HG02885 (cell line): ENCODE measurements around the gene NAA50.

ENCODE experiments used
- ATAC-seq: cut with Tn5 transposase; IDR thresholded peaks from one replicate; pipeline ENCODE4 v1.9.1; 2021; ENCODE audit warnings: mild to moderate bottlenecking; ENCODE audit not compliant: unreplicated experiment, poor library complexity

The NAA50 gene

DNA sequence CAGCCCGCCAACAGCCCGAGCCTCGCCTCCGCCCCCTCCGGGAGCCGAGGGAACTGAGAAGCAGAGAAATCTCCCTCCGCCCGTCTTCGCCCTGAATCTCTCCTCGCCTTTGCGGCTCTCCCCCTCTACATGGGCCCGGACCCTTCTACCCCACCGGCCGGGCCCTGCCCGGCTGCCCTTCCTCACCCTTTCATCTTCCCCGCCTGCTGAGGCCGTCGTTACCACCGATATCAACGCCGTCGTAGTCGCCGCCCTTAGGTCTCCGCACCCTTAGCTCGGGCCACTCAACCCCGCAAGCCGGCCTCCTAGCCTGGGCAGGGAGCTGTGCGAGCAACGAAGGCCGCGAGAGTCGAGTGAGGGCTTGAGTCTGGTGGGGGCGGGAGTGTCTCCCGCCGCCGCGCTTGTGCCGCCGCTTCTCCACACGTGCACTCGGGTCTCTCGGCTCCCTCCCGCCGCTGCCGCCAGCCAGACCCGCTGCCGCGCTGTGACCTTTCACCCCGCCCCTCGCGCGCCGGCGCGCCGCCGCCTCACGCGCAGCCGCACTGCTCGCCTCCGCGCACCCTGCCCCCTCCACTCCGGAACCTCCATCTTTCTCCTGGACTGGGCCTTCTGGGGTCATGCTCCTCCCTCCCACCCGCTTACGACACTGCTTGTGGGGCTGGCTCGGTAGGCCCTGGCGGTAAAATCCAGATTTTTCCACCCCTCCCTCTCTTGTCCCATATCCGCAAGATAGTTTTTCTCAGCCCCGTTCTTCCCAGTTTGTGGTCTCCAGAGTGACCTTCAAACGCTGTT, at the start of gene NAA50:
Gene NAA50 (minus strand): TSS at position 494 of the 792 bp plus-strand sequence. CDS start 300 bp downstream, at position 194.
- ATAC-seq, result peak; percentile 52

DNA sequence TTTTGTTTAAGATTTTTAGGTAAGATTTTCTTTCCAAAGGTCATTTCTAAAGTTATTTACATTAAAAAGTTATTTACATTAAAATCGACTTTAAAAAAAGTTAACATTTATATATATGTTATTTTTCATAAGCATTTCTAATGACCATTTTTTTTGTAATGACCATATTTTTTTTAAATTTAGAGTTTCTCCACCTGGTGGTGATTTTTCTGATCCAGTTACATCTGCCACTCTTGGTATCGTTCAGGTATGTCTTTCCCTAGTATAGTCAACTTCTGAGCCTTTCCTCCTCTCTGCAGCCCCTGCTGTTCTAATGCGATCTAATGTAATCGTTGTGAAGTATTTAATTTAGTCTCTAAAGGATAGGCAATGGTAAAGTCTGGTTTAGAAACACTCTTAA, 49.6 kb upstream of the NAA50 start:
- no peak for ATAC-seq

DNA sequence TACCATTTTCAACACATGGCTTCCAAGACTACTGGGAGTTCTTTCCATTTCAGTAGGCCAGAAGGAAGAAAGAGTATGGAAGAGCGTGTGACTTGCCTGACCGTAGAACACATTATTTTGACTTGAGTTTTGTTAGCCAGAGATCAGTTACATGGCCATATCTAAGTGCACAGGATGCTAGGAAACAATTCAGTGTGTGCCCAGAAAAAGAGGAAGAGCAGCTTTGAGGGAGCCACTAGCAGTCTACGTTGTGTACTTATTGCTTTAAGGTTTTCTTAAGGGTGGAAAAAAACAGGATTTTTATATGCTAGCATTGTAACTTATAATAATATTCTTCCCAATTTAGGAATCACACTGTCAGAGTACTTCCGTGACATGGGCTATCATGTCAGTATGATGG, 48.5 kb upstream of the NAA50 start:
- no peak for ATAC-seq

DNA sequence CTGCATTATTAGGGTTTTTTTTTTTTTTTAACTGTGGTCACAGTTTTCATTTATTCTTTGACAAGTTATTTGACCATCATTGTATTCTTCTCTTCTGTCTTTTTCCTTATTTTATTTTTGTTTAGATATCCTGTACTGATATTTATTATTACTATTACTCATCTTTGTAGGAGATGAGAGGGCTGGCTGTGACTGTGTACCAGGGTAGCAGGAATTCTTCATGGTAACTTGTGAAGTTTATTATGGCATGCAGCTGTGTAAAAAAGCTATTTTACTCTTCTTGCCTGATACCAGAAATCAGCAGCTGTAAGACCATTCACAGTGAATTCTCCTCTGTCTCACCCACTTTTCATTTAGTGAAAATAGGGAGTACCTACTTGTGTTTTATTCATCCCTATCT, 45.3 kb upstream of the NAA50 start:
- no peak for ATAC-seq

DNA sequence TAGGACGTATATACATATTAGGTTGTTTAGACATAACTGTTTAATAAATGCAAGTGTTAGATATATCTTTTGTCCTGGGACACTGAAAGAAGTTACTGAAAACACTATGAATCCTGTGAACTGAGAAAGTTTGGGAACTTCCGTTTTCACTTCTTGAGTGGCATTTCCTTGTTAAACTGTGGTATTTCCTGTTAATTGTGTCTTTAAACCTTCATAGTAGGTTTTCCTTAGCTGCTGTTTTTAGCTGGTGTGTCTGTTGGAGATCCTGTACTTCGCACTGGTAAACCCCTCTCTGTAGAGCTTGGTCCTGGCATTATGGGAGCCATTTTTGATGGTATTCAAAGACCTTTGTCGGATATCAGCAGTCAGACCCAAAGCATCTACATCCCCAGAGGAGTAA, 37.9 kb upstream of the NAA50 start:
- no peak for ATAC-seq

DNA sequence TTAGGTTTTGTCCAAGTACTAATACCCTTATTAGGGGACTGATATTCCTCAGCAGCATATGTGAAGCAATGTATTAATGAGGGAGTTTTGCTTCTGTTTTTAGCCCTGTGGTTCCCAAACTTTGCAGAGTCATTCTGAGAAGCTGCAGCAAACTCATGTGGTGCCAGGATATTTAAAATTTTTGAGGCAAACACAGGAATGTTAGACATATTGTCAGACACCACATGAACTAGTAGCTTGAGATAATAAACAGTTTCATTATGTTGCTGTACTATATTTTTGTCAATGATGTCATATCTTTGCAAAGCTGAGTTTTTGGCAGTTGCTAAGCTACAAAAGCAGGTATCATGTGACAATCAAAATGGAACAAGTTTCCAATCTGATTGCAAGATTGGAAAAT, 37.4 kb upstream of the NAA50 start:
- peak; percentile 67 for ATAC-seq

DNA sequence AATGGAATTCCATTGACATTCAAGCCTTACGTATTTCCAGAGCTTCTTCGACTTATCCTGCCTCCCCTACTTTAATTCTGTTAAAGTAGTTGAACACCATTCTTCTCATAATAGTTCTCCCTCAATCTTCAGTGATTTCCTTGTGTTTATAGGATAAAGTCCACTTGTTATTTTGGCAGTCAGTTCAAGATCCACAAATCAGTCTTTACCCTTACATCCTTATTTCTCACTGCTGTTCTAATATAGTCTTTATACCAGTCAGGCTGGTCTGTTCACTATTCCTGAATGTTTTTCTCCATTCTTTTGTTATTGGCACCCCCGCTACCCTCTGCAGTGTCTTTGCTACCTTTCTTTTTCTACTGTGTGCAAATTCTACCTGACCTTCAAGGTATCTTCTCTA, 30.5 kb upstream of the NAA50 start:
- ATAC-seq, result no peak

DNA sequence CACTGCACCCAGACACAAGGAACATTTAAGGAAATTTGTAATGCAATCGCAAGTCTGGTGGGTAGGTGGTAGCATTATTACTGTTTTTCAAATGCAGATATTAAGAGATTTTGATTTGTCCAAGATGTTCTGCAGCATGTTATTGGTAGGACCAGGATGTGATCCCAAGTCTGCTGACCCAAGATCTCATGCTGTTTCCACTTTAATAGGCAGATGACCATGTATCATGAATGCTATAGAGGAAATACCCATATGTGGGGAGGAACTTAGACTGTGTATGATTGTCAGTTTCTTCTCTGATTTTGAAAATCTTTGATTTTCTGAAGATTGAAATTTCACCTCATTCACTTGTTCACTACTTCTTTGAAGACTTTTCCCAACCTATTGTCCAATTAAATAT, 29.5 kb upstream of the NAA50 start:
- ATAC-seq, result no peak

DNA sequence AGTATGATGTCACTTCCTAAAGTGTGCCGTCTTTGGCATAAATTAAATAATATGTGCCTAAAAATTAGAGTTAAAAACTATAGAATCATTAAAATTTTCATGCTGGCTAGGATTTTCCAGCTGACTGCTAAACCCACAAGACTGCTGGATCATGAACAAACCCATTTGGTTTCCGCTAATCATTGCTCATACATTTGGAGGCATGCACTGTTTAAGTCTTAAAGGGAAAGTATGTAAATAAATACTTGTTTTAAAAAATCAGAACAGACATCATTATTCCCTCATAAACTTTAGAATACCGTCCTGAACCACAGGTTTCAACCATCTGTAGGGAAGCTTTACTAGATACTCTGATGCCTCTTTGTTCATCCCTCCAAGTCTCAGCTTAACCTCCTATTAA, 27.3 kb upstream of the NAA50 start:
- ATAC-seq, result no peak

DNA sequence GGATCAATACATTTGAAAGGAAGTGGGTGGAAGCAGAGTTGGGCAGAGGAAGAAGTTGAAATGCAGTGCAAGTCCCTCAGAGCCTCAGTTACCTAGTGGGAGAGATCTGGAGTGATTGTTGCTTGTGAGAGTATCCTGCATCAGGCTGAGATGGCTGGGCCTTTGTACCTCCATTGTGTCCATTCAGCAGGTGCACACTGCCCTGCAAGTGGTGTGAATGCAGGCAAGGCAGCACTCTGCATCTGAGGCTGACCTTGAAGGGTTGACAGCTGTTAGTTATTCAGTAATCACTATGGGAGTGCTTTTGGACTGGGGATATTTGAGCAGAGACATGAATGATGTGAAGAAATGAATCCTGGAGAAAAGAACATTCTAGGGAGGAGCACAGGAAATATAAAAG, 25.9 kb upstream of the NAA50 start:
- ATAC-seq, result no peak

DNA sequence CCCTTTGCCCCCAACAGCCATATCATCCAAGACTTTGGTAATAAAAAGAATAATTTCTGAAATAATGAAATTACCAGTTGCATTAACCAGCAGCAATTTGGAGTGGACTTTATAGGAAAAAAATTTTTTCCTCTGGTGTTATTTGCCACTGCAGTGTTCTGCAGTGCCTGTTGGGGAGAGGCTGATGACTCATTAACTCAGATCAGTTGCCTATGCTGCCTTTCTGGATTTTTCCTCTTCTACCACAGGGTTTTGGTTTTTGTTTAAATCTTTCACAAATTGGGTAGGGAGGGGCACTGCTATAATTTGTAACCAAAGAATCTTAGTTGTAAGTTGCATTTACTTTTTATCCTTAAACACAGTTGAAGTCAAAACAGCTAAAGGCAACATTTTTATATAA, 23.5 kb upstream of the NAA50 start:
- ATAC-seq, result no peak

DNA sequence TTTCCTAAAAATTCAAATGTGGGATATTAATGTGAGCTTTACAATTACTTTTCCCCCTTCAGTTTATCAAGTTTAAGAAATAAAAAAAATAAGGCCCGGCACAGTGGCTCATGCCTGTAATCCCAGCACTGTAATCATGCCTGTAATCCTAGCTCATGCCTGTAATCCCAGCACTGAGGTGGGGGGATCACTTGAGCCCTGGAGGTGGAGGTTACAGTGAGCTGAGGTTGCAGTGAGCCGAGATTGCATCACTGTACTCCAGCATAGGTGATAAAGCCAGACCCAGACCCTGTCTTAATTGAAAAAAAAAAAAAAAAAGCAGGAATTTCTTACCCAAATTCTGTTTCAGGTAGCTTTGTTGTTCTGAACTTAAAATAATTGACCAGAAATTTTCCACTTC, 18.6 kb upstream of the NAA50 start:
- ATAC-seq, result no peak

DNA sequence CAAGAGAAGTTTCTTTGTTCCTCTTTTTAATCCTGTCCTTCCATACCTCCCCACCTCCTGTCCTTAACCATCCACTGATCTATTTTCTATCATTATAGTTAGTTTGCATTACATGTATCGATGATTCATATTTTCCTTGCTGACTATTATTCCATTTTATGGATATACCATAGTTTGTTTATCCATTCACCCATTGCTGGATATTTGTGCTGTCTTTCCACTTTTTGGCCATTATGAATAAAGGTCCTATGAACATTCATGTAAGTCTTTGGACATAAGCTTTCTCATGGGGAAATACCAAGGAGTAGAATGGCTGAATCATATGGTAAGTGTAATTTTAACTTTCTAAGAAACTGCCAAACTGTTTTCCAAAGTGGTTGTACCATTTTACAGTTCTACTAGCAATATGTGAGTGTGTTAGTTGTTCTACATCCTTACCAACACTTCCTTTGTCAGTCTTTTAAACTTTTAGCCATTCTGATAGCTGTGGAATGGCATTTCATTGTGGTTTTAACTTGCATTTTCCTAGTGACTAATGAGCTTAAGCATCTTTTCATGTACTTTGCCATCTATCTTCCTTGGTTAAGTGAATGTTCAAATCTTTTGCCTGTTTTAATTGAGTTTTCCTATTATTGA, 12.5 kb upstream of the NAA50 start:
- ATAC-seq, result no peak

DNA sequence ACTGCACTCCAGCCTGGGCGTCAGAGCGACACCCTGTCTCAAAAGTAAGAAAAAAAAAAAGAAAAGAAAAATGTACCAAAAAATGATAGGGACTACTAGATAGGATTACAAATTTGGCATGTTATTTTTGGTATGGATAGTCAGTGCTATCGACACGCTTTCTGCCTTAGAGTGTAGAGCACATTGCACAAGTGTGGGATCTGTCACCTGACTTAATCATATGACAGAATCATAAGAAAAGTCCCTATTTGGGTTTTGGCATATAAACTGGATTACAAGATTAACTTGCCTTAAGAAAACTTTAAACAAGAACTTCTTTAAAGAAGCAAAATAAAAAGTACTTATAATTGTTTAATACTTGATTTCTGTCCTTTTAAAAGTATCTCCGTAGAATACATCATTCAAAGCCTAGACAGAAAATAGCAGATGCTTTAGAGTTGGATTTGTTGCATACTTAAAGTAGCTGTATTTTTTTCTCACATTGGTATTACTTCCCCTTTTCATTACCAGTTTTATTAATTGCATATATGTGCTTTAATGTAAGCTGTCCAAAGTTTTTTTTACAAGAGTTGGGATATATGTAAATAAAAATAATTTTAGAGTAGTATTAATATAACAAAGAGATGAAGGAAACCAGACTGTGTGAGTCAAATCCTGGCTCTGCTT, 8.6 kb upstream of the NAA50 start:
- ATAC-seq, result peak; percentile 57

DNA sequence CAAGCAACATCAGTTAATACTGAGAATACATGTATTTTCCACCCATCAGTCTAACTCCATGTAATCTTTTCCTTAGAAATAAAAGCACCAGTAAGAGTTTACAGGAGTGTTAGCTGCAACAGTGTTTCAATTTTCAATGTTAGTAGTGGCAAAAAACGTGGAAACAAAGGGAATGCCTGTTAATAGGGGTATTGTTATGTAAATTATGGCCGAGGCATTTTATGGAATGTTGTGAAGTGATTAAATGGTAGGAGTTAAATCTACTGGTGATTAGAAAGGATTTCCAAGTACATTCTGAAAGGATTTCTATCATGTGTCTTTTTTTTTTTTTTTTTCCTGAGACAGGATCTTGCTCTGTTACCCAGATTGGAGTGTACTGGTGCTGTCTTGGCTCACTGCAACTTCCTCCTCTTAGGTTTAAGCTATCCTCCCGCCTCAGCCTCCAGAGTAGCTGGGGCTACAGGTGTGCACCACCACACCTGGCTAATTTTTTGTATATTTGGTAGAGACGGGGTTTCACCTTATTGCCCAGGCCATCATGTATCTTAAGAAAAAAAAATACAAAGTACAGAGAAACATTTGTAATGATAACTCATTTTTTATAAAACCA, 7.4 kb upstream of the NAA50 start:
- ATAC-seq, result no peak

DNA sequence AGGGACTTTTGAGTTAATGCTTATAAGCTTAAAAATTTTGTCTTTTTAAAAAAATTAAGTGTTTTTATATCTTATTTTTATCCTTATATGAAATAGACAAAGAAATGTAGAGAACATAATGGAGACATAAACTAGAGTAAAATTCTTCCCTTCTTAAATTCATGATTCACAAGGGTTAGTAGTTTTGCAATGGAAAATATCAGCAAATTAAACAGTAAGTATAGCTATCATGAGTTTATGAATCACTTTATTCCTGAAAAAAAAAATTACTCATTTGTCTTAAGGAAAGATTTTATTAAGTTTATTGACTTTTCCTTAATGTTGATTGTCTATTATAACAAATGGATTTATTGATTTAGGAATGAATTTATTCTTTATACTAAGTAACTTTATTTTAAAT, 5.1 kb upstream of the NAA50 start:
- ATAC-seq, result no peak

DNA sequence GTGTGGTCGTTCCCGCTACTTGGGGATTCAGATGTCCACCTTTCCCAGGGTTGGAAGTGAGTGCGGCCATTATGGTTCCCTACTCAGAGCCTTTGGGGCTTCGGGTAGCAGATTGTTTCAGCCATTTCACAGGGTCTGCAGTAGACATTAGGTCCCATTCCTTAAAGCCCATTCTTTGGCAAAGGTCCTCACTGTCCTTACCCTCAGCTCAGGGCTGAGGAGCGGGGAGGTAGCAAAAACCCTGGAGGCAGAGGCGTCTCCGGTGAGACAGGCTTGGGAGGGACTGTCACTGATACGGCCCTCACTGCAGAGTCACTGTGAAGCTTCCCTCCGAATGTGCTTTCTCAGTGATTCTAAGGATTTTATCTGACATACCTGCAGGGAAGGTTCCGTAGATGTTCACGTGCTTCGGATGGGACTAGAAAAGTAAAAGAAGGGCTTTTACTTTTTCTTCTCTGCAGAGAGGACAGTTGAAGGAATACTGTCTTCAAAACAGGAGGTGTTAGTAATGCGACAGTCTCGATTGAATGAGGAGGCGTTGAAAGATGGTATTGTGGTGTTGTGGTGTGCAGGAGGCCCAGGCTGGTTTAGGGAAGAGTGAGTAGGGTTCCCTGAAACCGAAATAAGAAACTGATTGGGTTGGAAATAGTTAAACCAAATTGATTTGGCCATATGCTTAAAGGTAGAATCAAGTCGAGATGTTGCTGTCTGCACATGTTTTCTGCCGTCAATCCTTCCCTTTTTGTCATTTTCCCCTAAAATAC, 1.4 kb upstream of the NAA50 start:
- ATAC-seq, result no peak

DNA sequence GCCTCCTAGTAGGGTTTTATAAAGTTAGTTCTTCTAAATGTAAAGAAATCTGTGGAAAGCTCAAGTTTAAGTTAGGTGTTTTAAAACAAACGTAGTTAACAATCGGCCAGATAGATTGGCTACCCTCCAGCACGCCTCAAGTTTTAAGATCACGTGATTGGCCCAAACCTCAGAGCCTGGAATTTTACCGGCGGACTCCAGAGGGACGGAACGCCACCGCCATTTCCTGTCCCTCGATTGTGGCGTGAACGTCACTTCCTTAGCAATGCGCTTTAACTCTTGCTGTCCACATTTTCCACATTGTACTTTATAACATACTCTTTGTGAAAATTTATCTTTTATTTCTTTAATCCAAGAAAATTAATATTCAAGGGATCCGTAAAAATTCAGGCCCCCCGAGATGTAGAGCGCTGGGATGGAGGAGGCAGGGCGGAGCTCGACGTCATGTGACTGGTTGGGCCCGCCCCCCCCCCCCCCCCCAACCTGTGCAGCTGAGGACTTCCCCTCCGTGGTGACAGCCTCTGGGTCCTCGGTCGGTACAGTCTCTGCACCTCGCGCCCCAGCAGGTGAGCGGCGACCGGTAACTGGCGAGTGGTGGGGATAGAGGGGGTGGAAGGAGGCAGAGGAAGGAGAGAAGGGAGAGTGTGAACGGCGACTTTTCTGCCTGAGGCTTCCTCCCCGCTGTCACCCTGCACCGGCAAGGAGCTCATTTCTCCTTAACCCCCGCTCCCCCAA, 666 bp upstream of the NAA50 start, which contains the start of gene ATP6V1A:
Gene ATP6V1A (plus strand): TSS at position 488 of the 735 bp plus-strand sequence. CDS start 31,719 bp downstream, outside the sequence.
- peak; percentile 45 for ATAC-seq

DNA sequence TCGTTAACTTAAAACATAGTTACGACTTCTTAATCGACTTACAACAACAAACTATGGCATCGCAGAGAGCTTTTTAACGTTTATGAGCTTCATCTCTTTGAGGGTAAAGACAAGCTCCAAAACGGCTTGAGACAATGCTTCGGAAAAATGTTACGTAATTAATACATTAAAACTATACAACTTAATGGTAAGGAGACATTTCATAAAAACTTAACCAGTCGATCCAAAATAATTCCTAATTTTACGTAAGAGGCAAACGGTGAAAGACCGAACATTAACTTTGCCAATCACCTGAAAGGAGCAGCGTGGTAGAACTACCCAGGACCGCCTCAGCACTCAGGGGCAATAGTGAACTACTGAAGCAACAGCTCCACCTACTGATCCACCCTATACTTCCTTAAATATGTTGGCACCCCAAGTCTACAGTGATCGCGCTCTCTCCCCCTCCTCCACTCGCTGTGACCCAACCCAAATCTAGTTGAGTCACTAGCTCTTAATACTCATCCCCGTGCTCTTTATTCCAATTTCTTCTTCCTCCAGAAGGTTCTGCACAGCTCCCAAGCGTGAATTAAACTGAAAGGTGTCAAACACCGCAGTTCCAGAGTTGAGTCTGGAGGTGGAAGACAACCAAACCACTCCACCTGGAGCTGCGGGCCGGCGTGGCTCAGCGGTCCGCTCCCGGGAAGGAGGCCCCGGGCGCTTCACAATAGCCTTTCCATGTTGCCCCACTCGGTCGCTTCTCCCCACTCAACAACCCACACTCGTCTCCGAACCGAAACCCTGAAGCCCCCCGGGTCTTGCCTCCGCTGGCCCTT, 901 bp downstream of the NAA50 start:
- peak; percentile 59 for ATAC-seq
